SU-DHL-6 (cell line): ENCODE data around the gene PSME2.

Experiments used
- EZH2phosphoT487 ChIP-seq: fragments of 200-600 bp; sonication (generic), shearing (Covaris generic); conservative IDR thresholded peaks from 2 replicates; pipeline ENCODE4 v1.6.1; 2018; ENCODE audit warnings: mild to moderate bottlenecking, antibody characterized with exemption, low read length, moderate library complexity, mixed read lengths
- TF ChIP-seq, protein P1 (sequence below): fragments of 200-600 bp; sonication (generic); IDR thresholded peaks from one replicate; pipeline ENCODE4 v1.5.1; 2017; ENCODE audit warnings: antibody characterized with exemption, mild to moderate bottlenecking, low read length, moderate library complexity; ENCODE audit not compliant: insufficient read depth, poor library complexity, severe bottlenecking

DNA sequence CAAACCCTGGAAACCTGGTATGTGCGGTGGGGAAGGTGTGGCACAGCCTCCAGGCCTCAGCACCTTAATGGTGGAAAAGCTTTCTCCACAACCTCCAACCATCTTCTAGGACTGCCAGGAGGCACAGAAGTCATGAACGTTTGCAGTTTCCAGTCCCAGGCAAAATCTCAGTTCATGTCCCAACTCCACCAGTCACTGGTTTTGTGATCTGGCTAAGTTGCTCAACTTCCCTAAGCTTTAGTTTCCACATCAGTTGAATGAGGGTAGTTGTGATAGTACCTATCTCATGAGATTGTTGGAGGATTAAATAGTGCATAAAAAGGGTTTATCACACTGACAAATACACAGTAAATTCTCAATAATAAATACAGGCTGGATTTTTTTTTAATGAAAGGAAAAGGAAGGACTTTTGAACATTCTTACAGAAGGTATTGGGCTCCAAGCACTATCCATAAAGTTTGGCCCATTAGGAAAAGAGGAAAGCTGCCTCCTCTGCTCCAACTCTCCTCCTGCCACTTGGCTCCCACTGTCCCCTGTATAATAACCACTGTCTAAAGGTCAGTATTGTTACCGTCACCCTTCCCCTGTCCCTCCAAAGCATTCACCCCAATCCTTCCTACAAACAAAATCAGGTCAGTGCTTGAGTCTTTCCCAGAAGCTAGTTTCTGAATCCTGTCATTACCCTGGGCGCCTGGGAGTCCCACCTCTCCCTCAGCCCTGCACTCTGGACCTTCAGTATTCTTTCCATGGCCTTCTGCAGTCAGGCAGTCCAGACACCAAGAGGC is 46.0 kb downstream of the PSME2 start:
- TF ChIP-seq, protein P1, sequence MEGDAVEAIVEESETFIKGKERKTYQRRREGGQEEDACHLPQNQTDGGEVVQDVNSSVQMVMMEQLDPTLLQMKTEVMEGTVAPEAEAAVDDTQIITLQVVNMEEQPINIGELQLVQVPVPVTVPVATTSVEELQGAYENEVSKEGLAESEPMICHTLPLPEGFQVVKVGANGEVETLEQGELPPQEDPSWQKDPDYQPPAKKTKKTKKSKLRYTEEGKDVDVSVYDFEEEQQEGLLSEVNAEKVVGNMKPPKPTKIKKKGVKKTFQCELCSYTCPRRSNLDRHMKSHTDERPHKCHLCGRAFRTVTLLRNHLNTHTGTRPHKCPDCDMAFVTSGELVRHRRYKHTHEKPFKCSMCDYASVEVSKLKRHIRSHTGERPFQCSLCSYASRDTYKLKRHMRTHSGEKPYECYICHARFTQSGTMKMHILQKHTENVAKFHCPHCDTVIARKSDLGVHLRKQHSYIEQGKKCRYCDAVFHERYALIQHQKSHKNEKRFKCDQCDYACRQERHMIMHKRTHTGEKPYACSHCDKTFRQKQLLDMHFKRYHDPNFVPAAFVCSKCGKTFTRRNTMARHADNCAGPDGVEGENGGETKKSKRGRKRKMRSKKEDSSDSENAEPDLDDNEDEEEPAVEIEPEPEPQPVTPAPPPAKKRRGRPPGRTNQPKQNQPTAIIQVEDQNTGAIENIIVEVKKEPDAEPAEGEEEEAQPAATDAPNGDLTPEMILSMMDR = no peak
- no peak for TF ChIP-seq EZH2phosphoT487
